Panc1 (cell line): Measurements from ENCODE around the gene PNKP. TPM values are rescaled to one million over a fixed set of nuclear protein-coding genes. Genes with fewer than 3 reads are reported as not detected.

ENCODE experiments used
- ATAC-seq: fragments of 200-7000 bp; cut with Tn5 transposase; 2 replicates; pipeline ENCODE4 v1.9.1; 2020; ENCODE audit warnings: mild to moderate bottlenecking, moderate library complexity
- BruUV-seq: library from RNA; stranded (reverse); fragments of 400-500 nt; replicated peaks from 2 replicates; lab custom pipeline; 2021; lab: Mats Ljungman, UMichigan
- CTCF ChIA-PET: fragments of 300-600 bp; sonication (Branson Sonifier 250); formaldehyde crosslinking; loops from one replicate; lab custom pipeline; 2022; ENCODE audit warnings: antibody characterized with exemption; lab: Charles Lee
- POLR2A ChIA-PET: fragments of 300-600 bp; sonication (Branson Sonifier 250); formaldehyde crosslinking; loops from one replicate; lab custom pipeline; 2022; ENCODE audit warnings: antibody characterized with exemption; lab: Charles Lee
- DNase-seq: peaks from one replicate; pipeline ENCODE4 v3.0.0-alpha.2; 2010; ENCODE audit warnings: low read depth, low spot score
- H3K27ac ChIP-seq: 2 replicates; pipeline ENCODE4 v1.5.1; 2011; ENCODE audit warnings: mild to moderate bottlenecking, low read length, inconsistent platforms
- H3K27me3 ChIP-seq: fragments of 200-500 bp; sonication (Bioruptor generic); 2 replicates; pipeline ENCODE4 v1.6.0; 2014; ENCODE audit warnings: low read length, inconsistent platforms; ENCODE audit not compliant: control insufficient read depth, insufficient read depth
- H3K36me3 ChIP-seq: fragments of 200-500 bp; sonication (Bioruptor generic); 2 replicates; pipeline ENCODE4 v1.5.1; 2014; ENCODE audit warnings: inconsistent platforms, mild to moderate bottlenecking, low read length, moderate library complexity; ENCODE audit not compliant: control insufficient read depth, insufficient read depth
- H3K4me1 ChIP-seq: 2 replicates; pipeline ENCODE4 v1.5.1; 2011; ENCODE audit warnings: inconsistent platforms, mild to moderate bottlenecking, low read length, moderate library complexity; ENCODE audit not compliant: control insufficient read depth, insufficient read depth
- H3K4me3 ChIP-seq, 2 experiments: 2 replicates each; pipeline ENCODE4 v1.5.1; 2011 to 2012; ENCODE audit warnings: low read depth in 2 of 2, low read length in 2 of 2, mild to moderate bottlenecking in 2 of 2, inconsistent platforms in 1 of 2, moderate library complexity in 1 of 2
- H3K9me3 ChIP-seq: fragments of 200-500 bp; sonication (Bioruptor generic); 2 replicates; pipeline ENCODE4 v1.5.1; 2014; ENCODE audit warnings: low read depth, mild to moderate bottlenecking, inconsistent platforms, low read length, moderate library complexity; ENCODE audit not compliant: control insufficient read depth, insufficient read depth
- POLR2AphosphoS5 ChIP-seq: IDR thresholded peaks from 2 replicates; pipeline ENCODE4 v1.6.1; 2012; ENCODE audit warnings: mild to moderate bottlenecking, low read depth, low read length, moderate library complexity
- REST ChIP-seq, 2 experiments: IDR thresholded peaks; 2 replicates each; pipeline ENCODE4 v1.6.1; 2011 to 2012; ENCODE audit warnings: low read depth in 2 of 2, control low read depth in 1 of 2, low read length in 1 of 2, mild to moderate bottlenecking in 1 of 2, moderate library complexity in 1 of 2; ENCODE audit not compliant: insufficient read depth in 1 of 2
- SIN3A ChIP-seq: IDR thresholded peaks from 2 replicates; pipeline ENCODE4 v1.6.1; 2012; ENCODE audit warnings: low read depth, mild to moderate bottlenecking, low read length, moderate library complexity, borderline replicate concordance; ENCODE audit not compliant: insufficient read depth
- TCF7L2 ChIP-seq: IDR thresholded peaks from 2 replicates; pipeline ENCODE4 v1.6.1; 2011; ENCODE audit warnings: mild to moderate bottlenecking, low read depth, low read length, inconsistent platforms
- in situ Hi-C: cut with HindIII; loops from 2 replicates; pipeline ENCODE4 v1.10.0; 2016; ENCODE audit warnings: low sequenced_read_pairs, low pct_unique_long_range_greater_than_20kb
- intact Hi-C: fragments of 100-400 bp; cut with micrococcal nuclease; formaldehyde crosslinking; loops from one replicate; pipeline ENCODE4 v1.10.0; 2022; ENCODE audit not compliant: unreplicated experiment
- total RNA-seq: library from RNA; stranded (reverse); gene quantifications from one replicate; pipeline ENCODE4 v1.2.1, GENCODE V29; 2021; ENCODE audit not compliant: unreplicated experiment
- TF ChIP-seq, protein P1 (sequence below): fragments of 450-650 bp; IDR thresholded peaks from 2 replicates; pipeline ENCODE4 v1.5.1; 2017; ENCODE audit warnings: mild to moderate bottlenecking

PNKP gene
- total RNA-seq, 1 experiment from 2014 or later: 76.7 TPM

GRCh38 chr19:49829200-49829599 lies 38.2 kb downstream of the PNKP start:
- DNase-seq (no peak), ATAC-seq (no peak)
- H3K4me3 ChIP-seq: no peak overlapping the region
- ChIA-PET POLR2A (no interaction called here), CTCF (no interaction called here)
- no peak for TF ChIP-seq POLR2AphosphoS5
- TF ChIP-seq, protein P1, sequence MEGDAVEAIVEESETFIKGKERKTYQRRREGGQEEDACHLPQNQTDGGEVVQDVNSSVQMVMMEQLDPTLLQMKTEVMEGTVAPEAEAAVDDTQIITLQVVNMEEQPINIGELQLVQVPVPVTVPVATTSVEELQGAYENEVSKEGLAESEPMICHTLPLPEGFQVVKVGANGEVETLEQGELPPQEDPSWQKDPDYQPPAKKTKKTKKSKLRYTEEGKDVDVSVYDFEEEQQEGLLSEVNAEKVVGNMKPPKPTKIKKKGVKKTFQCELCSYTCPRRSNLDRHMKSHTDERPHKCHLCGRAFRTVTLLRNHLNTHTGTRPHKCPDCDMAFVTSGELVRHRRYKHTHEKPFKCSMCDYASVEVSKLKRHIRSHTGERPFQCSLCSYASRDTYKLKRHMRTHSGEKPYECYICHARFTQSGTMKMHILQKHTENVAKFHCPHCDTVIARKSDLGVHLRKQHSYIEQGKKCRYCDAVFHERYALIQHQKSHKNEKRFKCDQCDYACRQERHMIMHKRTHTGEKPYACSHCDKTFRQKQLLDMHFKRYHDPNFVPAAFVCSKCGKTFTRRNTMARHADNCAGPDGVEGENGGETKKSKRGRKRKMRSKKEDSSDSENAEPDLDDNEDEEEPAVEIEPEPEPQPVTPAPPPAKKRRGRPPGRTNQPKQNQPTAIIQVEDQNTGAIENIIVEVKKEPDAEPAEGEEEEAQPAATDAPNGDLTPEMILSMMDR: no peak
- TF ChIP-seq TCF7L2: no peak
- no peak for TF ChIP-seq REST (IDR thresholded peaks at IDR 0.05; ENCODE audit: insufficient read depth in 1 of 2, low read depth in 2 of 2, low read length in 1 of 2)
- TF ChIP-seq SIN3A: no peak
- intact Hi-C loops: no loop called here
- H3K4me1 ChIP-seq: no peaks in the 10 kb centered on the region
- no peaks in the 10 kb centered on the region; the same call in 1 of the 2 replicates for H3K36me3 ChIP-seq
- in situ Hi-C loops: no loop called here
- H3K27me3 ChIP-seq: no peaks in the 10 kb centered on the region
- no peaks in the 10 kb centered on the region for H3K9me3 ChIP-seq
- no TSS peak for BruUV-seq
- H3K27ac ChIP-seq: no peak overlapping the region

- H3K27ac ChIP-seq: no peak overlapping the region
- no peaks in the 10 kb centered on the region; the same call in none of the 2 replicates for H3K36me3 ChIP-seq
- CTCF ChIA-PET: no interaction called here
- DNase-seq (no peak), ATAC-seq (no peak)
- no peak overlapping the region for H3K4me3 ChIP-seq
- H3K9me3 ChIP-seq: no peaks in the 10 kb centered on the region
- TF ChIP-seq SIN3A (no peak), REST (IDR thresholded peaks at IDR 0.05; ENCODE audit: insufficient read depth in 1 of 2, low read depth in 2 of 2, low read length in 1 of 2) (no peak), POLR2AphosphoS5 (no peak), TCF7L2 (no peak)
- TF ChIP-seq, protein P1: no peak
- BruUV-seq: no TSS peak
- POLR2A ChIA-PET: no interaction called here
- H3K27me3 ChIP-seq: no peaks in the 10 kb centered on the region
- intact Hi-C loops: no loop called here
- in situ Hi-C loops: no loop called here
- H3K4me1 ChIP-seq: no peaks in the 10 kb centered on the region
These were observed 40.3 kb downstream of the PNKP start for GRCh38 chr19:49827034-49827433.
